Stomach (tissue), 4 donors: Measurements from ENCODE around the gene CAMKK2.

ENCODE experiments used
- CTCF ChIP-seq, 7 experiments: fragments of 450-650 bp in 4 of 7; fragments of 200-600 bp in 3 of 7; sonication (generic) in 3 of 7; IDR thresholded peaks; one replicate each; pipeline ENCODE4 v1.5.1; 2016 to 2019; ENCODE audit warnings: antibody characterized with exemption in 7 of 7, control low read depth in 2 of 7, mild to moderate bottlenecking in 1 of 7
- POLR2AphosphoS5 ChIP-seq, 3 donors: sonication (generic); formaldehyde crosslinking; IDR thresholded peaks; one replicate each; pipeline ENCODE4 v1.6.1; 2016; ENCODE audit warnings: antibody characterized with exemption in 3 of 3

- no peak for TF ChIP-seq POLR2AphosphoS5 (IDR thresholded peaks at IDR 0.05)
- no peak for TF ChIP-seq CTCF (IDR thresholded peaks at IDR 0.05)
Measured at GRCh38 chr12:121300083-121300819, 3.7 kb upstream of the CAMKK2 start.
